IPS-18c (cell line): ENCODE data around the gene ISCU.
"Not testable (repeated sequence)": the region's sequence is repeated elsewhere in the genome, so short reads cannot be mapped to it uniquely, and the experiment has no call there.

Experiments
- H3K4me3 ChIP-seq: 2 replicates; pipeline ENCODE4 v1.7.0; 2013; ENCODE audit warnings: low read depth, mild to moderate bottlenecking, low read length, moderate library complexity; ENCODE audit not compliant: insufficient read depth
- H3K9me3 ChIP-seq: one replicate; pipeline ENCODE4 v1.6.1; 2013; ENCODE audit warnings: mild to moderate bottlenecking, low read length, moderate library complexity; ENCODE audit not compliant: control insufficient read depth, insufficient read depth

Gene ISCU

GRCh38 chr12:108578813-108579212 lies 16.4 kb downstream of the ISCU start:
- Histone ChIP-seq H3K9me3 (no peaks in the 10 kb centered on the region), H3K4me3 (no peak overlapping the region)

GRCh38 chr12:108580531-108580930 lies 18.1 kb downstream of the ISCU start:
- H3K4me3 ChIP-seq: no peak overlapping the region
- no peaks in the 10 kb centered on the region for H3K9me3 ChIP-seq

- no peaks in the 10 kb centered on the region for H3K9me3 ChIP-seq
- no peak overlapping the region for H3K4me3 ChIP-seq
Measured at GRCh38 chr12:108581311-108582227, 19.2 kb downstream of the ISCU start.

GRCh38 chr12:108582509-108582908 lies 20.1 kb downstream of the ISCU start:
- Histone ChIP-seq H3K9me3 (no peaks in the 10 kb centered on the region), H3K4me3 (no peak overlapping the region)

GRCh38 chr12:108582978-108583770 lies 20.8 kb downstream of the ISCU start:
- Histone ChIP-seq H3K9me3 (peaks cover 2% of the 10 kb centered on the region), H3K4me3 (no peak overlapping the region)

- H3K4me3 ChIP-seq: no peak overlapping the region
- peaks cover 2% of the 10 kb centered on the region for H3K9me3 ChIP-seq
Measured at GRCh38 chr12:108583991-108584390, 21.6 kb downstream of the ISCU start.

GRCh38 chr12:108584456-108585065 lies 22.2 kb downstream of the ISCU start:
- H3K4me3 ChIP-seq: no peak overlapping the region
- peaks cover 2% of the 10 kb centered on the region for H3K9me3 ChIP-seq

- Histone ChIP-seq H3K9me3 (peaks cover 2% of the 10 kb centered on the region), H3K4me3 (no peak overlapping the region)
Measured at GRCh38 chr12:108585864-108586263, 23.5 kb downstream of the ISCU start.

GRCh38 chr12:108586306-108586705 lies 23.9 kb downstream of the ISCU start:
- no peak overlapping the region for H3K4me3 ChIP-seq
- peaks cover 2% of the 10 kb centered on the region for H3K9me3 ChIP-seq

GRCh38 chr12:108587826-108588225 lies 25.4 kb downstream of the ISCU start:
- H3K4me3 ChIP-seq: no peak overlapping the region
- H3K9me3 ChIP-seq: peaks cover 2% of the 10 kb centered on the region

GRCh38 chr12:108589028-108589839 lies 26.8 kb downstream of the ISCU start:
- Histone ChIP-seq H3K9me3 (peaks cover 4% of the 10 kb centered on the region), H3K4me3 (no peak overlapping the region)

GRCh38 chr12:108589840-108590229 lies 27.4 kb downstream of the ISCU start:
- H3K9me3 ChIP-seq: peaks cover 4% of the 10 kb centered on the region
- H3K4me3 ChIP-seq: no peak overlapping the region

GRCh38 chr12:108590463-108590862 lies 28.1 kb downstream of the ISCU start:
- H3K4me3 ChIP-seq, H3K9me3 ChIP-seq: not testable (repeated sequence)

- no peak overlapping the region for H3K4me3 ChIP-seq
- peaks cover 4% of the 10 kb centered on the region for H3K9me3 ChIP-seq
Measured at GRCh38 chr12:108591267-108591980, 29.0 kb downstream of the ISCU start.

- Histone ChIP-seq H3K9me3 (peaks cover 4% of the 10 kb centered on the region), H3K4me3 (no peak overlapping the region)
Measured at GRCh38 chr12:108592033-108592909, 29.9 kb downstream of the ISCU start.
